IPS-18c (cell line): ENCODE measurements around the gene NXNL1.

Experiments
- H3K4me3 ChIP-seq: 2 replicates; pipeline ENCODE4 v1.7.0; 2013; ENCODE audit warnings: low read depth, mild to moderate bottlenecking, low read length, moderate library complexity; ENCODE audit not compliant: insufficient read depth
- H3K9me3 ChIP-seq: one replicate; pipeline ENCODE4 v1.6.1; 2013; ENCODE audit warnings: mild to moderate bottlenecking, low read length, moderate library complexity; ENCODE audit not compliant: control insufficient read depth, insufficient read depth

NXNL1 gene

DNA sequence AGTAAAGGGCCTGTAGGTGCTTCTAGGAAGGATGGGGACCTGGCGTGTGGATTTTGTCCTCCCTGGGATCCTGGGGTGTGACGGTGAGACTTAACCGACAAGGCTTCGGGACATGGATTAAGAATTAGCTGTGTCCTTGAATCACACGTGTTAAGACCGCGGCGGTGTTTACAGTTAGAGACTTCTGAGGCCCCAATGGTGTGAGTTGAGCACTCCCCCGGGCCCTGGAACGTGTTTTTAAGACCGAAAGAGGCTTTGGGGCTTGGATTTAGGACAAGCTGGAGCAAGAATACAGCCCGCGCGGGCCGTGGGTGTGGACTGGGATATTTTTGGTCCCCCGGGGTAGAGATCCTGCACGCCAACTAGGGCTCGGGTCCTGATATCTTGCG lies 8.4 kb upstream of the NXNL1 start:
- H3K9me3 ChIP-seq: no peaks in the 10 kb centered on the region
- peak overlapping the region; percentile 89 for H3K4me3 ChIP-seq

DNA sequence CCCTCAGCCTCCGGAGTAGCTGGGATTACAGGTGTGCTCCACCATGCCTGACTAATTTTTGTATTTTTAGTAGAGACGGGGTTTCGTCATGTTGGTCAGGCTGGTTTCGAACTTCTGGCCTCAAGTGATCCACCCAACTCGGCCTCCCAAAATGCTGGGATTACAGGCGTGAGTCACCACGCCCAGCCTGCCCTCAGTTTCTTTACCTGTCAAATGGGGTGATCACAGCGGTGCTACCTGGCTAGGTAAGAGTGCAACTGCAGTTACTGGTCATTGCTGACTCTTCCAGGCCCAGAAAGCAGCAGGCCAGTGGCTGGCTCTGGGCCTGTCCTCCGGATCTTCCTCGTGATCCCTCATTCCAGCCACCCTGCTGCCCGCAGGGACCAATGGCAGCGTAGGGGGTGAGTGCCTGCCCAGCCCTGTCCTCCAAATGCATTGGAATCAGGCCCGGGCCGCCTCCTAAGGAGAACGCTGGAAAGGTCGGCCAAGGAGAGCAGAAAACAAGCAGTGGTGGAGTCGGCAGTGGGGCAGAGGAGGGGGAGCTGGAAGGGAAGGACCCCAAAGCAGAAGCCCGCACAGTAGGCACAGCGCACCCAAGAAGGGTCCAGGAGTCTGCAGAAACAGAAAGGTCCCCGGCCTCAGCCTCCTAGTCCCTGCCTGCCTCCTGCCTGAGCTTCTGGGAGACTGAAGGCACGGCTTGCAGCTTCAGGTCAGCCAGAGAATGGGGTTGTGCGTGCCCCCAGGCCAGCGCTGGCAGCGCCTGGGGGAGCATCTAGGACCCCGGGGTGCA lies 7.8 kb upstream of the NXNL1 start:
- H3K9me3 ChIP-seq: no peaks in the 10 kb centered on the region
- H3K4me3 ChIP-seq: peak overlapping the region; percentile 89

DNA sequence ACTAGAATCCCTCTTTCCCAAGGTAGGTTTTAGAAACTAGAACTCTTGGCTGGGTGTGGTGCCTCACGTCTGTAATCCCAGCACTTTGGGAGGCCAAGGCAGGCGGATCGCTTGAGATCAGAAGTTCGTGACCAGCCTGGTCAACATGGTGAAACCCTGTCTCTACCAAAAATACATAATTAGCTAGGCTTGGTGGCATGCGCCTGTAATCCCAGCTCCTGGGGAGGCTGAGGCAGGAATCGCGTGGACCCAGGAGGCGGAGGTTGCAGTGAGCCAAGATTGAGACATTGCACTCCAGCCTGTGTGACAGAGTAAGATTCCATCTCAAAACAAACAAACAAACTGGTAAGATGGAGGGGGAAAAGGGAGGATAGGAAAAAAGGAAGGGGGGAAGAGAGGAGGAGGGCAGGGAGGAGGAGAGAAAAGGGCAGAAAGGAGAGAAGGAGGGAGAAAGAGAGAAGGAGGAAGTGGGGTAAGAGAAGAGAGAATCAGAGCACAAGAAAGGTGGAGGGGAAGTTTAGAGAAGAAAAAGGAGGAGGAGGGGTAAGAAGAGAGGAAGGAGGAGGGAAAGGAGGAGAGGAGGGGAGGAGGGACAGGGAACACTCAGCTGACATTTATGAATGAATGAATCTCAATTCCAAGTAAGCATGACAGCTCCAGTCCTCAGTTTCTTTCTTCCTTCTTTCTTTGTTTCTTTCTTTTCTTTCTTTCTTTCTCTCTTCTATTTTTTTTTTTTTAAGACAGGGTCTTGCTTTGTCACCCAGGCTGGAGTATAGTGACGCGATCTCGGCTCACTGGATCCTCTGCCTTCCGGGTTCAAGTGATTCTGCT lies 7.0 kb upstream of the NXNL1 start:
- no peaks in the 10 kb centered on the region for H3K9me3 ChIP-seq
- H3K4me3 ChIP-seq: no peak overlapping the region

DNA sequence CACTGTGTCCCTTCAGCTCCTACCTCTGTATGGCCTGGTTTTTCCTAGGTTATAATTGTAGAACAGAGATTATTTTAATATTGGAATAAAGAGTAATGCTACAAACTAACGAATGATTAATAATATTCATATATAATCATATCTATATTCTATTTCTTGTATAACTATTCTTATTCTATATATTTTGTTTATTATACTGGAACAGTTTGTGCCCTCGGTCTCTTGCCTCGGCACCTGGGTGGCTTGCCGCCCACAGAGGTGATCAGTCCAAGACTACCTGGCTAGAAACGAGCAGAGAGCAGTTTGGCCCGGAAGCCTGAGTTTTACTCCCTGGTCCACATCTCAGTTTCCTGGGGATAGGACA lies 5.7 kb upstream of the NXNL1 start:
- no peak overlapping the region for H3K4me3 ChIP-seq
- no peaks in the 10 kb centered on the region for H3K9me3 ChIP-seq

DNA sequence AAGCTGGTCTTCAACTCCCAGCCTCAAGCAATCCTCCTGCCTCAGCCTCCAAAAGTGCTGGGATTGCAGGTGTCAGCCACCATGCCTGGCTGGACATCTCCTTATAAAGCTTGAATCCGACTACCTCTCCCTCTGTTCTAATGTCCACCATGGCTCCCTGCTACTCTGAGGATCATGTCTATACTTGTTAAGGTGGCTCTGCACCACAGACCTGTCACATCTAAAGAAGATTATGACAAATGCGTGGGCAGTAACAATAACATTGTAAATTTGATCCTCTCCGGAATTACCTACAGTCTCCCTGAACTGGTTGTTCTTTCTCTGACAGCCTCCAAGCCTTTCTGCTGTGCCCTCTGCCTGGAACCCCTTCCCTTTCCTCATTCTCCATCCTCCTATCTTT lies 1.8 kb downstream of the NXNL1 start:
- Histone ChIP-seq H3K9me3 (no peaks in the 10 kb centered on the region), H3K4me3 (no peak overlapping the region)

DNA sequence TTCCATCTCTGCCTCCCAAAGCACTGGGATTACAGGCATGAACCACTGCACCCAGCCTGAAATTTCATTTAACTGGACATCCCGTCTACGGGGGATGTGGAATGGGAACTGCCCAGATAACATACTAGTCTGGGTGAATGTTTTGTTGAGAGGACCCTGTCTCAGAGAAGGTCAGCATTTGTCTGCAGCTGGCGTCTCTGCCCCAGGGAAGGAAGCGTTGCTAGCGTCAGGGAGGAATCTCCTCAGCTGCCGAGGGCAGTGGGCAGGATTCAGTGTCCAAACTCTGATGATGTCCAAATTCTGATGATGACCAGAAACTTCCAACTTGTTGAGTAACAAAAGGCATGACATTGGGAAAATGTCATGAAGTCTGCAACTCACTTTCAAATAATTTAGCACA lies 3.1 kb downstream of the NXNL1 start:
- Histone ChIP-seq H3K4me3 (no peak overlapping the region), H3K9me3 (no peaks in the 10 kb centered on the region)

DNA sequence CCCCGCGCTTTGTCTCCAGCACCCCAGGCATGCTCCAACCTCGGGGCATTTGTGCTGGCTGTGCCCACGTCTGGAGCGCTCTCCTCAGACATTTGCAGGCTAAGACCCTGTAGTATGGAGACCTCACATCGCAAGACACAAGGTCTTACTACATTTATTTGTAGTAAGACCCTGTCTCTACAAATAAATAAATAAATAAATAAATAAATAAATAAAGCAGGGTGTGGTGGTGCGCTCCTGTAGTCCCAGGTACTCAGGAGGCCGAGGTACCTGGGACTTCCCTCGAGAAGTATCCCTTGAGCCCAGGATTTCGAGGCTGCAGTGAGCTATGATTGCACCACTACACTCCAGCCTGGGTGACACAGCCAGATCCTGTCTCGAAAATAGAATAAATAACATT lies 4.6 kb downstream of the NXNL1 start:
- Histone ChIP-seq H3K9me3 (no peaks in the 10 kb centered on the region), H3K4me3 (no peak overlapping the region)

DNA sequence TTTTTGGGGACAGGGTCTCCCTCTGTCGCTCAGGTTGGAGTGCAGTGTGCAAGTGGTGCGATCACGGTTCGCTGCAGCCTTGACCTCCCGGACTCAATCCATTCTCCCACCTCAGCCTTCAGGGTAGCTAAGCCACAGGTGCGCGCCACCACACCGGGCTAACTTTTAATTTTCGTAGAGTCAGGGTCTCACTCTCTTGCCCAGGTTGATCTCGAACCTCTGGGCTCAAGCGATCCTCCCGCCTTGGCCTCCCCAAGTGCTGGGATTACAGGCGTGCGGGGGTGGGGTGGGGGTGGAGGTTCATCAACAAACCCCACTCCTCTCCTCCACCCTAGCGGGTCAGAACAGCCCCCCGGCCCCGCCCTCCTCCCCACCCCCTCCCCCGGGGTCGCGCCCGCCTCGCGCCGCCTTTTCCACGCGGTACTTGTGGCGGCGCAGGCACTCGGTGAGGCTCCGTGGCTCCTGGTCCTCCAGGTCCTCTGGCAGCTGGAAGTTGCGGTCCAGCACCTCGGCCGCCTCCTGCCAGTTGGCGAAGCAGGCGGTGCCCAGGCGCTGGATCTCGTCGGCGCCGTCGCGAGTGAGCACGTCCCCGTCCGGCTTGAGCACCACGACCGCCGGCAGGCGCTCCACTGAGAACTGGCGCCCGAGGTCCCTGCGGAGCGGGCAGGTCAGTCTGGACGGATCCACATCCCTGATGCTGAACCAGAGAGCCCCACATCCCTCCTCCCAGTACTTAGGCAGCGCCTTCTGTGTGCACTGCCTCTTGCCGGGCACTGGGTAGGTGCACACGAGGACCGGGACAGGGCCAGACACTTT lies 5.2 kb downstream of the NXNL1 start:
- H3K9me3 ChIP-seq: no peaks in the 10 kb centered on the region
- H3K4me3 ChIP-seq: no peak overlapping the region

DNA sequence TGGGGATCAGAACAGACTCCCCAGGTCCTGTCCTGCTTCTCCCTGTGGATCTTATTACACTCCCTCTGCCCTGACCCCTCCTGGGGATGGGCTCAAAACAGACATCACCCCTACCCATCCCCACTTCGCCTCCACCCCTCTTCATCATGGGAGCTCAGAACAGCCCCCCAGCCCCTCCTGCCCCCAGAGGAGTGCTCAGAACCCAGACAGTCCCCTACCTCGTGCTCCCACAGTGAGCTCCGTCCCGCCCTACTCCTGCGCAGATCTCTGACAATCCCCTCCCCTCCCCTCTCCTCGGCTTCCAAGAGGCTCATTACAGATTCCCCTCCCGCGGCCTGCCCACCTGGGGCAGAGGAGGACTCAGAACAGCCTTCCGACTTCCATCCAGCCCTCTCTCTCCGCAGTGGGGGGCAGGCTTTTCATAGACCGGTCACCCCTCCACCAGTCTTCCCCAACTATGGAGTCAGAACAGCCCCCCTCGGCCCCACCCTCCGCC lies 6.1 kb downstream of the NXNL1 start:
- H3K9me3 ChIP-seq: no peaks in the 10 kb centered on the region
- peak overlapping the region; percentile 28; the same call in 1 of the 2 replicates for H3K4me3 ChIP-seq

DNA sequence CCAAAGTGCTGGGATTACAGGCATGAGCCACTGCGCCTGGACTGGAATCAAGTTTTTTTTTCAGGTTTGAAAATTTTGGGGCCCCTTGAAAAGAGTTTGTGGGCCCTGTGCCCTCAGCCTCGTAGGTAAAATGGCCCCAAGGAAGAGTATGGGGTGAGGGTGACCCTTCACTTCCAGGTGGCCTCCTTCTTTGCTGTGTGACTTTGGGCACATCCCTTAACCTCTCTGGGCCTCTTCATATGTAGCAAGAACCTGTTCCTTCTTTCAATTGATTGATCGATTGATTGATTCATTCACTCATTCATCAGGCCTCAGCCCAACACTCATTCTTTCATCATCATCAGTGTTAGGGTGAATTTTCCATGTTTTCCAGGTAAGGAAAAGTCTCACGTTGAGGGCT lies 8.9 kb downstream of the NXNL1 start:
- no peak overlapping the region for H3K4me3 ChIP-seq

DNA sequence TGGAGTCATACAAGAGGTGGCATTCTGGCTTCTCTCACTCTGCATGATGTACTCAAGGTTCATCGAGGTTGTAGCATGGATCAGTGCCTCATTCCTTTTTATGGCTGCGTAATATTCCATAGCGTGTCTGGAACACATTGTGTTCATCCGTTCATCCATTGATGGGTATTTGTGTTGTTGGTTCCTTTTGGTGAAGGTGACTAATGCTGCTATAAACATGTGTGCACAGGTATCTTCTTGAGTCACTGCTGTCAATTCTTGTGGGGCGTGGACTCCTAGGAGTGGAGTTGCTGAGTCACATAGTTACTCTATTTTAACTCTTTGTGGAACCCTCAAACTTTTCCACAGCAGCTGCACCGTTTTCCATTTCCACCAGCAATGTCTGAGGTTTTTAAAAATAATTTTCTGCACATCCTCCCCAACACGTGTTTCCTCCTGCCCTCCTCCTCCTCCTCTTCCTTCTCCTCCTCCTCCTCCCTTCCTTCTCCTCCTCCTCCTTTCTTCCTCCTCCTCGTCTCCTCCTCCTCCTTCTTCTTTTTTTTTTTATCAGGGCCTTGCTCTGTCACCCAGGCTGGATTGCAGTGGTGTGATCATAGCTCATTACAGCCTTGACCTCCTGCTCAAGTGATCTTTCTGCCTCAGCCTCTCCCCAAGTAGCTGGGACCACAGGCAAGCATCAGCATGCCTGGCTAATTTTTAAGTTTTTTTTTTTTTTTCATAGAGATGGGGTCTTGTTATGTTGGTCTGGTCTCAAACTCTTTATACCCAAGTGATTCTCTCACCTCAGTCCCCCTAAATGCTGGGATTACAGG lies 10.3 kb downstream of the NXNL1 start:
- Histone ChIP-seq H3K4me3 (no peak overlapping the region), H3K9me3 (no peaks in the 10 kb centered on the region)

More for the DNA sequence above, 8.9 kb downstream of the NXNL1 start:
- no peaks in the 10 kb centered on the region for H3K9me3 ChIP-seq

DNA sequence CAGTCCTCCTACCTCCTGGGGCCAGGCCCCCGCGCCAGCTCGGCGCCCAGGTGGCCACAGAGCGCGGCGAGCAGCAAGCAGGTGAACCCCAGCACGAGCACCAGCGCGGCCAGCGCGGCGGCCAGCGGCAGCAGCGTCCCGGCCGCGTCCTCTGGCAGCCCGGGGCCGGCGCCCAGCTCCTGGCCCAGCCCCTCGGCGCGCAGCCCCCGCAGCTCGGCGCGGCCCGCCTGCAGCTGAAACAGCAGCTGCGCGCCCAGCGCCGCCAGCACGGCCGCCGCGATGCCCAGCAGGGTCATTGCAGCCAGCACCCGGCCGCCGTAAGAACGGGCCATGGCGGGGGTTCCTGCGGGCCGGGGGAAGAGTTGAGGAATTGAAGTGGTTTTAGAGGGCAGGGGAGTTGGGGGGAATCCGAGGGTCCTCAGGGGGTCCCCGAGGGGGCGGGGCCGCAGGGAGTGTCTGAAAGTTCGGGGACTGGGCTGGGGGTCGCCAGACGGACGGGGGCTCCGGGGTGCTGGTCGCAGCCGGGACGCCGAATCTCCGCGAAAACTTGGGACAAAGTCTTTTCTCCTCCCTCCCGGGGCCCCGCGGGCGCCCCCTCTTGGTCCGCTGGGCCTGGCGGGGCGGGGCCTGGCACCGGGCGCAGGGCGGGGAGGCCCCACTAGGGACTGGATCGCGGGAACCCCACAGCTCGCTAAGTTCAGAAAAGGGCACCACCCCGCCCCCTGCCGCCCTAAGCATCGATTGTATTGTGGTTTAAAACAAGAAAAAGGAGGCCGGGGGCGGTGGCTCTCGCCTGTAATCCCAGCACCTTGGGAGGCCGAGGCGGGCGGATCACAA lies 12.4 kb downstream of the NXNL1 start, which contains the start of gene TMEM221:
Gene TMEM221 (minus strand): TSS at position 538 of the 837 bp plus-strand sequence. CDS start 206 bp downstream, at position 332.
- H3K9me3 ChIP-seq: no peaks in the 10 kb centered on the region
- H3K4me3 ChIP-seq: peak within 1 kb of the TSS; percentile 56

DNA sequence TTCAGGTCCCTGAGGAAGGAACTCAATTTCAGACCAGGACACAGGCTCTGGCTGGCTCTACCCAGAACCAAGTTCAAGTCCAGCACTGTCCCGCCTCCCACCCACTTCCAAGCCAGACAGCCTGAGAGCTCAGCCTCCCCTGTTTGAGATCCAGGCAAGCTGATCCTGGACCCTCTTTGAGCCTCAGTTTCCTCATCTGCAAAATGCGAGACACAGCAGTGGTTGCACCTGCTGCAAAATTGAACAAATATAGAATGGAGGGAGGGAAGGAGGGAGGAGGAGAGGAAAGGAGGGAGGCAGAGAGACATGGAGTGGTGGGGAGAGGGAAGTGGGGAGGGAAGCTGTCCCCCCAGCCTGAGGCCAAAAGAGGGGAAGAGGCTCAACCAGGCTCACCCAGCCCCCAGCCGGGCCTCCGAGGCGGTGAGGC lies 13.0 kb downstream of the NXNL1 start:
- no peaks in the 10 kb centered on the region for H3K9me3 ChIP-seq
- peak overlapping the region; percentile 56 for H3K4me3 ChIP-seq

DNA sequence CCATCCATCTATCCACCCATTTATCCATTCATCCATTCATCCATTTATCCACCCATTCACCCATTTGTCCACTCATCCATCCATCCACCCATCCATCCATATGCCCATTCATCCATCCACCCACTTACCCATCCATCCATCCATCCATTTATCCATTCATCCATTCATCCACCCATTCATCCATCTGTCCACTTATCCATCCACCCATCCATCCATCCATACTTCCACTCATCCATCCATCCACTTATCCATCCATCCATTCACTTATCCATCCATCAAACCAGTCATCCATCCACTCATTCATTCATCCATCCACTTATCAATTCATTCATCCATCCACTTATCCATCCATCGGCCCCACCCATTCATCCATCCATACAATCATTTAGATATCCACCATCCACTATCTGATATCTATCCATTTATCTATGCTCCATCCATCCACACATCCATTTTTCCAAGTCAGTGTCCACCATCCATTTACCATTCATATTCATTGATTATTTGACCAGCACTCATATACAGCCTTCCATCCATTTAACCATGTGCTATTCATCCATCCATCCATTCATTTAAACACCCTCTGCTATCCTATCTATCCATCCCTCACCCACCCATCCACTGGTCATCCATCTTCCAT lies 15.1 kb downstream of the NXNL1 start:
- Histone ChIP-seq H3K9me3 (no peaks in the 10 kb centered on the region), H3K4me3 (no peak overlapping the region)

DNA sequence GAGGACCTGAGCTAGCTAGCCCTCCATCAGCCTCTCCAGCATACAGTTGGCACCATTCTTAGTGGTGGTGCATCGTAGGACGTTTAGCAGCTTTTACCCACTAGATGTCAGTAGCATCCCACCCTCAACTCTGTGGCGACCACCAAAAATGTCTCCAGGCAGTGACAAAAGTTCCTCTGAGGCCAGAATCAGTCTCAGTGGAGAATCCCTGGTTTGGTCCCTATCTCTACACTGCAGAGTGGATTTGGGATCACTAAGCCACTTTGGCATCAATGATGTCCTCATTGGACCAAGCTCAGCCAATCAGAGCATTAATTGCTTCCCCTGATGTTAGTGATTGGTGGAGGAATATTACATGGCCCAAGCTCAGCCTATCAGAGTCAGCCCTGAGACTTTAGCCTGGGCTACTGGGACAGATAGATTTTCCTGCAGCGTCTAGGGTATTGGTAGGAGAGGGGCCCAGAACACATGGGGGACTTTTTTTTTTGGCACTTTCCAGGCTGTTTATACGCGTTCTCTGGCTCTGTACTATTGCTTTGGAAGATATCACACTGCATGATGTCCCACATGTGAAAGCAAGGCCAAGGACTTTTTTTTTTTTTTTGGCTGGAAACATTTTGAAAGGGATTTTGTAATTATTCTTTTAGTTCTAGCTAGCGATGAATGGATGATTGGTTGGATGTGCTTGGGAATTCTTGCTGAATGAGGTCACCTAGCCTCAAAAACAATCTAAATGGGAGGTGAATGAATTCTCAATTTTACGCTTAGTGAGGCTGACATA lies 19.3 kb downstream of the NXNL1 start:
- Histone ChIP-seq H3K9me3 (no peaks in the 10 kb centered on the region), H3K4me3 (no peak overlapping the region)
